GM21515 (cell line): Measurements from ENCODE around the gene SSTR3.

Source experiments
- ATAC-seq: cut with Tn5 transposase; IDR thresholded peaks from one replicate; pipeline ENCODE4 v1.9.1; 2021; ENCODE audit not compliant: unreplicated experiment

Gene SSTR3

GRCh38 chr22:37229805-37230672 is 17.8 kb upstream of the SSTR3 start:
- peak; percentile 45 for ATAC-seq

GRCh38 chr22:37229012-37229804 is 16.9 kb upstream of the SSTR3 start:
- no peak for ATAC-seq

GRCh38 chr22:37228106-37229011 is 16.1 kb upstream of the SSTR3 start:
- no peak for ATAC-seq

- no peak for ATAC-seq
Observed at GRCh38 chr22:37226514-37226913, 14.2 kb upstream of the SSTR3 start.

GRCh38 chr22:37226087-37226486 is 13.8 kb upstream of the SSTR3 start:
- ATAC-seq = no peak

GRCh38 chr22:37225481-37225880 is 13.2 kb upstream of the SSTR3 start:
- no peak for ATAC-seq

- ATAC-seq = no peak
Observed at GRCh38 chr22:37224757-37225420, 12.6 kb upstream of the SSTR3 start.

GRCh38 chr22:37223965-37224551 is 11.8 kb upstream of the SSTR3 start:
- ATAC-seq = no peak

GRCh38 chr22:37222440-37222971 is 10.2 kb upstream of the SSTR3 start:
- no peak for ATAC-seq

- ATAC-seq = no peak
Observed at GRCh38 chr22:37221424-37222333, 9.4 kb upstream of the SSTR3 start.

- ATAC-seq = no peak
Observed at GRCh38 chr22:37220543-37220981, 8.3 kb upstream of the SSTR3 start.

GRCh38 chr22:37219533-37219932 is 7.3 kb upstream of the SSTR3 start:
- ATAC-seq = peak; percentile 14

- ATAC-seq = peak; percentile 71
Observed at GRCh38 chr22:37218771-37219411, 6.6 kb upstream of the SSTR3 start.

- ATAC-seq = peak; percentile 23
Observed at GRCh38 chr22:37218399-37218770, 6.1 kb upstream of the SSTR3 start.

- ATAC-seq = no peak
Observed at GRCh38 chr22:37215890-37216289, 3.6 kb upstream of the SSTR3 start.

GRCh38 chr22:37214731-37215030 is 2.4 kb upstream of the SSTR3 start:
- no peak for ATAC-seq

- ATAC-seq = no peak
Observed at GRCh38 chr22:37213941-37214730, 1.9 kb upstream of the SSTR3 start.
